GM12875 (cell line): Measurements from ENCODE around the gene ARHGEF7.

ENCODE experiments used
- H3K4me3 ChIP-seq: one replicate; pipeline ENCODE4 v1.5.1; 2011; ENCODE audit warnings: low read depth, low read length, control low read depth
- TF ChIP-seq, protein P1 (sequence below): IDR thresholded peaks from 2 replicates; pipeline ENCODE4 v1.5.1; 2011; ENCODE audit warnings: low read depth, mild to moderate bottlenecking, control low read depth, inconsistent platforms, low read length, moderate library complexity, borderline replicate concordance; ENCODE audit not compliant: insufficient read depth

ARHGEF7 gene

DNA sequence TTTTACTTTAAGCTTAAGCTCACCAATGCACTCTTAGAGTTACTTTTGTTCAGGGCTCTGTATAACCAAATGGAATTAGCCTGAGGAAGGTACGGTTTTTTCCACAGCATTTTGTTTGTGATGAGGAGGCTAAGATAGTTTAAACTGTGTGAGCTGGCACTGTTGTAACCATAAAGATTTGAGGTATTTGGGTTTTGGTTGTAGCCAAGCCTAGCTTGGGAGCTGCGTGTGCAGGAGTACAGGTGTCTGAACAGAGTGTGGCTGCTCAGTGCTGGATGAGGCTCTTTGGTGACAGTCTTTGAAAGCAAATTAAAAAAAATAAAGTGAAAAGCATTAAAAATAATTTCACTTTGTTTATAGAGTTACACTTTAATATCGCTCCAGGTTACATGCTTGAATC lies 56.0 kb downstream of the ARHGEF7 start:
- TF ChIP-seq, protein P1, sequence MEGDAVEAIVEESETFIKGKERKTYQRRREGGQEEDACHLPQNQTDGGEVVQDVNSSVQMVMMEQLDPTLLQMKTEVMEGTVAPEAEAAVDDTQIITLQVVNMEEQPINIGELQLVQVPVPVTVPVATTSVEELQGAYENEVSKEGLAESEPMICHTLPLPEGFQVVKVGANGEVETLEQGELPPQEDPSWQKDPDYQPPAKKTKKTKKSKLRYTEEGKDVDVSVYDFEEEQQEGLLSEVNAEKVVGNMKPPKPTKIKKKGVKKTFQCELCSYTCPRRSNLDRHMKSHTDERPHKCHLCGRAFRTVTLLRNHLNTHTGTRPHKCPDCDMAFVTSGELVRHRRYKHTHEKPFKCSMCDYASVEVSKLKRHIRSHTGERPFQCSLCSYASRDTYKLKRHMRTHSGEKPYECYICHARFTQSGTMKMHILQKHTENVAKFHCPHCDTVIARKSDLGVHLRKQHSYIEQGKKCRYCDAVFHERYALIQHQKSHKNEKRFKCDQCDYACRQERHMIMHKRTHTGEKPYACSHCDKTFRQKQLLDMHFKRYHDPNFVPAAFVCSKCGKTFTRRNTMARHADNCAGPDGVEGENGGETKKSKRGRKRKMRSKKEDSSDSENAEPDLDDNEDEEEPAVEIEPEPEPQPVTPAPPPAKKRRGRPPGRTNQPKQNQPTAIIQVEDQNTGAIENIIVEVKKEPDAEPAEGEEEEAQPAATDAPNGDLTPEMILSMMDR = no peak

DNA sequence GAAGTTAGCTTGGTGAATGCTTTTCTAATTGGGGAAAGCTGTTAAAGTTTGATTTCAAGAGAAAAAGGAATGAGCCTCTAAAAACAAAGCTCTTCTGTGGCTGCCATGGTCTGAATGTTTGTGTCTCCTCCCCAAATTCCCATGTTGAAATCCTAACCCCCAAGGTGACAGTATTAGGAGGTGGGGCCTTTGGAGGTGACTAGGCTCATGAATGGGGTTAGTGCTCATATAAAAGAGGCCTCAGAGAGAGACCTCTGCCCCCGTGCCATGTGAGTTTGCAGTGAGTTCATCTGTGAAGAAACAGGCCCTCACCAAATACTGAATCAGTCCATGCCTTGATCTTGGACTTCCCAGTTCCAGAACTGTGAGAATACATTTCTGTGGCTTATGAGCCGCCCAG lies 56.5 kb downstream of the ARHGEF7 start:
- H3K4me3 ChIP-seq = no peak overlapping the region
- TF ChIP-seq, protein P1 = no peak

More for the DNA sequence above, 56.0 kb downstream of the ARHGEF7 start:
- no peak overlapping the region for H3K4me3 ChIP-seq

DNA sequence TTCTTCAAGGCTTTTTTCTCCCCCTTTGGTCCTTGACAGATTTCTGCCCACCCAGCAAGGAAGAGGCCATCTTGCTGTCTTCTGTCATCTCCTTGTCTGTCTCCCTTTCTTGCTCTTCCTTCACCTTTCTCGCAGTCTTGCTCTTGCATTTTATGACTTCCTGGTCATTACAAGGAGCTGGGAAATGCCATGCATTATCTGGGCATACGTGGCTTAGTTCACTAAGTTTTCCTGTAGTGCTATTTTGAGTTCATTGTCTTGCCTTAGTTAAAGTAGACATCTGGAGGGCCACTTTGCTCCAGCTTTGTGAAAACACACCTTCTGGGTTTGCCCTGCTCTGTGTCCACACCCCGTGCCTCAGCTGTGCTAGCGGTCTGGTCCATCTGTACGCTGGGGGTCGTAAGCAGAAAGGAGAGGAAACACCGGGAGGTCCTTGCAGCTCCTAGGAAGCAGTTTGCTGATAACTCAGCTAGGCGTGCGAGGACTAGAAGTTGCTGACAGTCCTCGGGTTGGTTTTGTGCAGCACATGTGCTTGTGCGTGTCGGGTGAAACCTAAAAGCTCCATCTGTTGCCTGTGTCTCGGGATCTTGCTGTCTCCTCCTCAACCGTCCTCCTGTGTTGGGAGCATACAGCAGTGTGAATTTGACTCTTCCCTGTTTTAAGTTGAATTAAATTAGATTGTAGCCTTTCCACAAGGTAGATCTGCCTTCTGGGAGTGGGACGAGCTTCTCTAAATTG lies 59.4 kb downstream of the ARHGEF7 start:
- TF ChIP-seq, protein P1 = no peak
- no peak overlapping the region for H3K4me3 ChIP-seq

DNA sequence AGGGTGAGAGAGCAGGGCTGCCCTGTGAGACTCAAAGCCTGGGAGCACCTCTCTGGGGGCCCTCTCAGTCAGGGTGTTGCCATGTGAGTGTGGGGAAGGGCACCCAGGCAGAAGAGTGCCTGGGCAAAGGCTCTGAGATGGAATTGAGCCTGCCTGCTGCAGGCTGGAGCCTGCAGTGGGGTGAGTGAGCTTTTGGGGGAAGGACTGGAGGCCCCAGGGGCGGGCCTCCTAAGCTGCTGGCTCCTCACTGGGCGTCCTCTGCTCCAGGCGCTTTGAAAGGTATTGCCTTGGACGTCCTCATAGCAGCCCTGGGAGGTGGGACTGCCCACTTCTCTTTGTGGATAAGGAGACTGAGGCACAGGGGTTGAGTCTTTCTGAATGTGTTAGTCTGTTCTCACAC lies 60.3 kb downstream of the ARHGEF7 start:
- TF ChIP-seq, protein P1 = no peak
- H3K4me3 ChIP-seq = no peak overlapping the region

DNA sequence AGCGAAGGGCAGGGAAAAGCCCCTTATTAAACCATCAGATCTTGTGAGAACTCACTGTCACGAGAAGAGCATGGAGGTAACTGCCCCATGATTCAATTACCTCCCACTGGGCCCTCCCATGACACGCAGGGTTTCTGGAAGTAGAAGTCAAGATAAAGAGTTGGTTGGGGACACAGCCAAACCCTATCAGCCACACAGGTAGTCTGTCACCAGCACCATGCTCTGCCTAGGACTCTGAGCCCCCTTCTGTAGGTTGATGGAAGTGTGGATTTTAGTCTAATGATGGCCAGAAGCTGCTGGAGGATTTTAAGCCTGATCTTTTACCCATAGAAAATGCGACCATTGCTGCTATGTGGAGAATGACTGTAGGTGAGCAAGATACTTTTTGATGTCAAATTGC lies 60.8 kb downstream of the ARHGEF7 start:
- TF ChIP-seq, protein P1 = no peak
- H3K4me3 ChIP-seq = no peak overlapping the region

DNA sequence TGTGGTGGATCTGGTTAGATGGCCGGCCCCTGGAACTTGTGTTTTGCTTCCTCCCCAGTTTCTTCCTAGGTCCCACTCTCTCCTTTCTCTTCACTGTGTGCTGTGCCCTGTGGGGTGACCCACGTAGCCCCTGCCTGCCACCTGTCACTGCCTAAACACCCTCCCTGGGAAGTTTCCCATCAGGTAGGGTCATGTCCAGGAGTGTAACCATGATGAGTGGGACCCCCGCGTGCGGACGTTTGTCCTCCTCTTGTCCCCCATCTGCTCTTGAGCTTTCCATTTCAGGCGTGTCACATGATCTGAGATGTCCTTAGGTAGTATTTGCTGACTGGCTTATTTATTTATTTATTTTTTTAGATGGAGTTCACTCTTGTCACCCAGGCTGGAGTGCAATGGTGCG lies 61.3 kb downstream of the ARHGEF7 start:
- H3K4me3 ChIP-seq = no peak overlapping the region
- TF ChIP-seq, protein P1 = no peak

DNA sequence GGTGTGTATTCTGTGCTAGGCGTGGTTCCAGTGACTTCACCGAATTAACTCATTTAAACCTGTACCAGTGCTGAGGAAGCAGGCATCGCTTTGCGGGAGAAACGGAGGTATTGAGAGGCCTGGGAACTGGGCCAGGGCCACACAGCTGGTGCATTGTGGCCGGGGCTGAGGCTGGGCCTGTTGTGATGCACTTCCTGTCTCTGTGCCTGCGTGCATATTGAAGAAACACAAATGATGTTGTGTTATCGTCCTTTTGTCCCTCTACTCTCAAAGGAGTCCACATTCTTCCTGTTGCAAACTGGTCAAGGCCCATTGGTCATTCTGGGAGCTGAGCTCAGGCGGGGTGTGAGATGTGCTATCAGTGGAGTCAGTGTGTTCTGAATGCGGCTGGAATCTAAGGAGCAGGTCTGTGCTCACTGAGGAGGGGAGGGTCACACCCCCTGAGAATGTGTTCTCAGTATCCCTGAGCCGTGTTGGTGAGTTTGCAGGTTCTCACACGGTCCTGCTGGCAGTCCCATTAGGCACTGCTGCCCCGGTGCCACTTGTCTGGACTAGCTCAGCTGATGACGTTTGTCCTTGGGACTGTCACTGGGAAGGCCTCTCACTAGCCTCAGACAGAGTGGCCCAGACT lies 62.1 kb downstream of the ARHGEF7 start:
- no peak overlapping the region for H3K4me3 ChIP-seq
- TF ChIP-seq, protein P1 = no peak
